ENCODE results near the gene KLF7.
A peak's percentile ranks its signal among the peaks of the same experiment; 100 is the strongest.

KLF7 gene

GRCh38 chr2:207166349-207167098, 776 bp upstream of the KLF7 start:
- DNase-seq: peak in 1 of 2 experiments; percentile 62

DNA sequence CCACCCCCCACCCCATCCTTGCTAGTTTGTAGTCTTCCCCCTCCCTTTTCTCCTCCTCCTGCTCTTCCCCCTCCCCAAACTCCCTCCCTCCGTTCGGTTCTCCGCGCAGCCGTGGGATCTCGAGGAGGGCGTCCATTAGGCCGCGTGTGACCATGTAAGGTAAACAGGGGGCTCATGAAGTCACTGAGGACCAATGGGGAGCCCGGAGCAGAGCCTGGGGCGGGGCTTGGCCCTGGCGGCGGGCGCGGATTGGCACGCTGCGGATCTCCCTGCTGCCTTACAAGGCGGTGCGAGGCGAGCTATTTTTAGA, 246 bp upstream of the KLF7 start:
- peak; percentile 95 to 97 for DNase-seq

GRCh38 chr2:207164006-207164831, 1.5 kb downstream of the KLF7 start:
- DNase-seq: peak in 1 of 2 experiments; percentile 33

- DNase-seq: no peak
Measured at GRCh38 chr2:207163756-207164005, 2.1 kb downstream of the KLF7 start.

DNA sequence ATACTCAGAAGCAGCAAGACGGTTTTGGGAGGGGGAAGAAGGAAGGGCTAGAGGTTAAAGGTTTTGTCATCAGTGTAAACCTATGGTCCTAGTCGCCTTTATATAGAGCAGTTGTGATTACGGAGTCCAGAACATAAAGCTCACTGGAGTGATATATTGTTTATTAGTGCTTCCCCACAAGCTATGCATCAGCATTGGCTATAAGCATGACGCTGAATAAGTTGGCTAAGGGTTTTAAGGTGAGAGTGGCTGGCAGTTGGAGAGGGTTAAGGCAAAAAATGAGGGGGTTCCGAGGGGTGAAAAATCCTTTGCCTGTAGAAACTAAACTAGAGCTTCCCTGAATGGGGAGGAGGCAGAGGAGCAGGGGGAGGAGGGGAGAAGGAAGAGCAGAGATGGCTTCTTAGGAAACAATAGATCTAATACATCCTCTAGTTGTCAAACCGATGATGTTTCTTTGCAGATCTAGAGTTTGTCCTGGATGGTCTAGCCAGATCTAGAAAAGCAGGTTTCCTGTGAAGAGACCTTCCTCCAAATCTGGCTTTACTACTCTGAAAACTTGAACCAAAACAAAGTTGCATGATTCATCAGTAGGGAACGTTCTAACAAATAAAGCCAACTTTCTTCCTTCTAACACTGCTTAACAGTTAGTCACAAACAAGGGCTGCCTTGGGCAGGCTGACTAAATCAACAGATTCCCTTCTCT, 2.5 kb downstream of the KLF7 start:
- DNase-seq: peak in 1 of 2 experiments; percentile 63

DNA sequence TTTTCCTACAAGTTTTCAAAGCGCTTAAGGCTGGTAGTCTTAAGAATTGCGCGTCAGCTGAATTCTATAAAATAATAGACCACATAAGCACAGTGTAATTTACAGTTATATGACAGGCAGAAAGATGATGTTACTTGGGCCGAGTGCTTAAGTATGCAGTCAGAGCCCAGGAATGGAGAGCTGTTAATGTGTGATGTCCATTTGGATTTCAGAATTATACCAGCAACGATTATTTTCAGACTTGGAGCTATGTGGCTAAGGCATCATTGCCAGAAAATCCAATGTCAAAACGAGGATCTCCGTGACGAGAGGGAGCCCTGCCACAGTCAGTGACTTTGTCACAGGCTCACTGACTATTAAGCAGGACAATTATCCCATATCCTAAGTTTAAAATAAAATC, 3.4 kb downstream of the KLF7 start:
- no peak for DNase-seq

DNA sequence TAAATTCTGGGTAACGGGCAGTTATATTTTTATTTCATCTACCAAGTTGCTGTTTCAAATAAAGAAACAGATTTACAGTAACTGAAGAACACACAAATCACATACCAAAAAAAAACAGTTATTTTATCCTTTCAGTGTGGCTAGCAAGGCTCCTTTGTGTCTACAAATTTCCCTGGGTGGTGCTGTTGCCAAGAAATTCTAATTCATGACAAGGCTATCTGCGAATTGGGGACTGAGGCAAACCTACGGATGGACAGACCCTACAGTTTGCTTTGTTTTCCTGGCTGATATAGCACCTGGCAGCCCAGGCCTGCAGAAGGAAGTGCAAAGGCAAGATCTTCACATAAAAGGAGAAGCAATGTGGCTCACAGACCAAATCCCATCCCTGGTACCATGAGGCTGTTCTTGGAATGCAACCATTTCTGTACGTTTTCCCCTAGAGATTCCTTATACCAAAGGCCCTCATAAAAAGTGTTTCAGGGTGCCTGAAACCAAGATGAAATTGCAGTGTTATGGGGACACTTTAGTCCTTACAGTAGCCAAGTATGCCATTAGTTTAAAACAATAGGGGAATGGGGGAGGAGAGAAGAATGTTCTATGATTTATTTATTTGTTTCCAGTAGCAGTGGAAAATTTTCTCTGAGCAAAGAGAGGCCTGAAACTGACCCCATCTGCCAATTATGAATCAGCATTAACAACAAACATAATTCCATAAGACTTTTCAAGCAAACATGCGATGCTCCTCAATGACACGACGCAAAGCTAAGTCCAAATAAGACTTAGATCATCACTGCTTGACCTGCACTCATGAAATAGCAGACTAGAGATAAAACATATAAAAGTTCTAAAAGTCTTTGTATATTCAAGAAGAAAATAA, 4.3 kb downstream of the KLF7 start:
- DNase-seq: peak in 1 of 2 experiments; percentile 4

DNA sequence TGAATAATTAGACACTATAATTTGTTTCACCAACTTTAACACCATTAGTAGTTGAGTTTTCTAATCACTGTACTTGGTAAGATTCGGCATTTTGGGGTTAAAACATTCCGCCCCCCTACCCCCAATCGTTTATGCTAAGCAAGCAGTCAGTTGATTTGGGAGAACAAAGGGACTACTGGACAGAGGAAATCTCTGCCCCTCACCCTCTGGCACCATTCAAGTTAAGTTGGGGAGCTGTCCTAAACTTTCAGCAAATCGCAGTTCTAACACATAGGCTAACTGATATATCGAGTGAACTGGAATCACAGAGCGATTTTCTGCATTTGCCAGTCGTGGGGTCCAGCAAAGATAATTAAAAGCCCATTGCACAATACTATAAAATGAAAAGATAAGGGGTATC, 5.6 kb downstream of the KLF7 start:
- no peak for DNase-seq

- DNase-seq: no peak
Measured at GRCh38 chr2:207159002-207159401, 6.7 kb downstream of the KLF7 start.

DNA sequence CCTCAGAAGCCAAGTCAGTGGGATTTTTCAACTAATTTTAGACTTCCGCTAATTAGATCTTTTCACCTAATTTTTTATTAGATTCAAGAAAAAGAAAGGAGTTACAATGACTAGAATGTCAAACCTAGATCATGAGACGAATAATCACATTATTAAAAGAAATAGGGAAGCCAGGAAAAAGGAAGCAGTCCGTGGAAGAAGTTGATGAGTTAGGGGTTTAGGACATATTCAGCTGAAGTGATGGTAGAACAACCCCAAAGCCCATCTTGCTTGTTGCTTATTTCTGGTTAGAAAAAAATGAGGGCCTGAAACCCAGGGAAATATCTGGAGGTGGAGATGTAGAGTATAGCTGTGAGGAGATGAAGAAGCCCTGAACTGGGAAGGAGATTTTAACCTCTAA, 8.0 kb downstream of the KLF7 start:
- no peak for DNase-seq

DNA sequence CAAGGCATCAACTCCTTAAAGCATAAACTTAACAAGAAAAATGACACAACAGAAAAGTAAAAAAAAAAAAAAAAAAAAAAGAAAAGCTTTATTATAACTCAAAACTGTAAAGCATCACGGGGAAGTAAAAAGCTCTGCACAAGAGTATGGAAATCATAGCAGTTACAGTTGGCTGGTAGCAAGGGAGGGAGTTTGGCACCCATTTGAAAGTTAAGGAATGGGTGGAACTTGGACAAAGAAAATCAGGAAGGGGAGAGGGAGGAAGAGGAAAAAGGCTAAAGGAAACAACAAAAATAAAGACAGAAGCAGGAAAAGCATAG, 8.6 kb downstream of the KLF7 start:
- no peak for DNase-seq

GRCh38 chr2:207156451-207157161, 9.1 kb downstream of the KLF7 start:
- DNase-seq: no peak

- no peak for DNase-seq
Measured at GRCh38 chr2:207155516-207156444, 10.0 kb downstream of the KLF7 start.

GRCh38 chr2:207154556-207155510, 10.9 kb downstream of the KLF7 start:
- no peak for DNase-seq

DNA sequence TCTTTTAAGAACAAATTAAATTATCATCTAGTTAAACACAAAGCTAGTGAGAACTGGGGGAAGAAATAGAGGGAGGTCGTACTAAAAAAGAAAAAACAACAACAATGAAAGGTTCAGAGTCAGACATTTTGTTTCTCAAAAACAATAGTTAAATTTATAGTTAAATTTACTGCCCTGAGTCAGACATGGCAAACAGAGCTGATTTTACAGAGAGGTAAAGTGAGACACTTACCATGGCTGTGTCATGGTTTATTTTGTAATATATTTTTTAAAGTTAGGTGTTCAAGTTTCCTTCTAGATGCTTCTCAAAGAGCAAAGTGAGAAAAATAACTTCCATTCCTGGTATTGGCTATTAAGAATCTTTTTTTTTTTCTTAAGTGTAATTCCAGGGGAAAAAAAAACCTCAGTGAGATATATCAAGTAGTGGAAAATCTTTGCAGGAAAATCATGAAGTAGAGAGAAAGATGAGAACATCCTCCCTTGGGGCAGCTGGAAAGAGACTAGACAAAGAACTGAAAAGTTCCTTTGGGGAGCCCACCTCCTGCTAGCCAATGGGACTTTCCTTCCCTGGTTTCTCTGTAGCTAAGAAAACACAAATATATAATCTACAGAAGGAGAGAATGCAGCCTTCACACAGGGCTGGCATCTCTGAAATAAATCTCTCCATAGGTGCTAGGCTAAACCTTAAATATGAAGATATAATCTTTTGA, 12.3 kb downstream of the KLF7 start:
- DNase-seq: no peak

GRCh38 chr2:207151048-207151447, 14.7 kb downstream of the KLF7 start:
- no peak for DNase-seq

GRCh38 chr2:207150284-207150683, 15.5 kb downstream of the KLF7 start:
- no peak for DNase-seq

GRCh38 chr2:207149249-207150213, 16.2 kb downstream of the KLF7 start:
- no peak for DNase-seq

Data from SW 1271 (cell line).